ENCODE data around the gene EIF4G1. TPM values are rescaled to one million over a fixed set of nuclear protein-coding genes. Genes with fewer than 3 reads are reported as not detected.

The EIF4G1 gene
- total RNA-seq, 1 experiment from 2014 or later: 532 TPM

DNA sequence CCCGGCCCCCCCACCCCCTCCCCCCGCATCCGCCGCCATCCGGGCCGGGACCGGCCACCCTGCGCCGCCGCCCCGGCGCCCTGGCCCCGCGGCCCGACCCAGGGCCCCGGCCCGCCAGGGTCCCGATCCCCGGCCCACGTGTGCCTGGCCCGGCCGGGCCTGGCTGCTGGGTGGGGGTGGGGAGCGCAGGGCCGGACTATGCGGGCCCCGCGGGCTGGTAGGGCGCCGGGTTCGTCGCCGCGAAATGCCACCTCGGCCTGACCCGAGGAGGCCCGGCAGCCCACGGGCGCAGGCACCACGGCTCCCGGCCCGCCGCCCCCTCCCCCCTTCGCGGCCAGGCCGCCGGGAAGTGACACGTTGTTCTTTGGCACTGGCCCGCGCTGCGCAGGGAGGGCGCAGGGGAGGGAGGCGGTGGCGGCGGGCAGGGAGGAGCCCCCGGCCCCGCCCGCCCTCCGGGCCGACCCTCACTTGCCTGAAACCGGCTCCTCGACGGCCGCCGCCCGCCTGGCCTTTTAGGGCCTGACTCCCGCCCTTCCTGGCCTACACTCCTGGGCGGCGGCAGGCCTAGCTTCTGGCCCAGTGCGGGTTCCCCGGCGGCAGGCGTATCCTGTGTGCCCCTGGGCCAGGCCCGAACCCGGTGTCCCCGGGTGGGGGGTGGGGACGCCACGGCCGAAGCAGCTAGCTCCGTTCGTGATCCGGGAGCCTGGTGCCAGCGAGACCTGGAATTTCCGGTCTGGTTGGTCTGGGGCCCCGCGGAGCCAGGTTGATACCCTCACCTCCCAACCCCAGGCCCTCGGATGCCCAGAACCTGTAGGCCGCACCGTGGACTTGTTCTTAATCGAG lies 515 bp downstream of the EIF4G1 start:
- no peak overlapping the region for H3K4ac ChIP-seq (ENCODE audit: low read depth, low read length)
- H4K8ac ChIP-seq (replicated peaks; ENCODE audit: insufficient read length, low read depth, low read length): no peak overlapping the region
- H3K27ac Mint-ChIP-seq: peak overlapping the region in 2 of 3 experiments; percentile 55 to 96; a peak in 3 of 7 replicates
- H3K79me1 ChIP-seq (ENCODE audit: insufficient read depth, low read depth, low read length, poor library complexity, severe bottlenecking): peaks cover 6% of the 10 kb centered on the region
- no peak overlapping the region for H2BK120ac ChIP-seq (ENCODE audit: low read depth, low read length, poor library complexity, severe bottlenecking)
- no peak for DNase-seq
- H3K56ac ChIP-seq (ENCODE audit: insufficient read length, low read depth, low read length): no peak overlapping the region
- no CpG with 5 or more reads among the region's 89 CpGs for WGBS (ENCODE audit: extremely low coverage, insufficient read length, low lambda C conversion rate)
- H3T11ph ChIP-seq (ENCODE audit: low read length): no peak overlapping the region
- no peak overlapping the region for H2BK15ac ChIP-seq (ENCODE audit: low read depth, low read length)
- no peak overlapping the region for H3K23ac ChIP-seq (ENCODE audit: insufficient read length, low read depth, low read length)
- peak overlapping the region; percentile 85 for H3K9ac ChIP-seq (ENCODE audit: extremely low read depth, insufficient read length, low read length)
- H3K27me3 Mint-ChIP-seq (ENCODE audit: low read depth): no peaks in the 10 kb centered on the region
- peaks cover 22 to 43% (median 32%) of the 10 kb centered on the region in 3 experiments; a peak in 6 of 7 replicates for H3K36me3 Mint-ChIP-seq (ENCODE audit: insufficient read depth in 1 of 3, low read depth in 3 of 3)
- peak overlapping the region; percentile 87 to 93 for H3K4me3 Mint-ChIP-seq
- peak overlapping the region; percentile 97 for H3K4me2 ChIP-seq (ENCODE audit: insufficient read depth, insufficient read length, low read length)
- no peak overlapping the region for H4K91ac ChIP-seq (ENCODE audit: insufficient read length, low read depth, low read length)
- no peaks in the 10 kb centered on the region for H3K9me3 Mint-ChIP-seq
- H4K20me1 ChIP-seq (ENCODE audit: control insufficient read depth, insufficient read depth, insufficient read length): no peaks in the 10 kb centered on the region
- TF ChIP-seq, protein P1, sequence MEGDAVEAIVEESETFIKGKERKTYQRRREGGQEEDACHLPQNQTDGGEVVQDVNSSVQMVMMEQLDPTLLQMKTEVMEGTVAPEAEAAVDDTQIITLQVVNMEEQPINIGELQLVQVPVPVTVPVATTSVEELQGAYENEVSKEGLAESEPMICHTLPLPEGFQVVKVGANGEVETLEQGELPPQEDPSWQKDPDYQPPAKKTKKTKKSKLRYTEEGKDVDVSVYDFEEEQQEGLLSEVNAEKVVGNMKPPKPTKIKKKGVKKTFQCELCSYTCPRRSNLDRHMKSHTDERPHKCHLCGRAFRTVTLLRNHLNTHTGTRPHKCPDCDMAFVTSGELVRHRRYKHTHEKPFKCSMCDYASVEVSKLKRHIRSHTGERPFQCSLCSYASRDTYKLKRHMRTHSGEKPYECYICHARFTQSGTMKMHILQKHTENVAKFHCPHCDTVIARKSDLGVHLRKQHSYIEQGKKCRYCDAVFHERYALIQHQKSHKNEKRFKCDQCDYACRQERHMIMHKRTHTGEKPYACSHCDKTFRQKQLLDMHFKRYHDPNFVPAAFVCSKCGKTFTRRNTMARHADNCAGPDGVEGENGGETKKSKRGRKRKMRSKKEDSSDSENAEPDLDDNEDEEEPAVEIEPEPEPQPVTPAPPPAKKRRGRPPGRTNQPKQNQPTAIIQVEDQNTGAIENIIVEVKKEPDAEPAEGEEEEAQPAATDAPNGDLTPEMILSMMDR (conservative IDR thresholded peaks at IDR 0.05): no peak
- H4K5ac ChIP-seq (ENCODE audit: insufficient read length, low read depth, low read length): no peak overlapping the region
- no peak overlapping the region for H2BK20ac ChIP-seq (ENCODE audit: low read depth, low read length, poor library complexity, severe bottlenecking)
- no peak overlapping the region for H2AK5ac ChIP-seq (ENCODE audit: insufficient read length, low read length)
- no peaks in the 10 kb centered on the region for H3K9me3 ChIP-seq (ENCODE audit: control insufficient read depth, low read depth, low read length)
- H2BK12ac ChIP-seq (ENCODE audit: insufficient read length, low read depth, low read length): no peak overlapping the region
- no peak overlapping the region for H3K27ac ChIP-seq (ENCODE audit: insufficient read length, low read depth, low read length)
- no peak overlapping the region for H2AFZ ChIP-seq (ENCODE audit: low read length)
- peaks cover 26 to 27% of the 10 kb centered on the region in 2 experiments for H3K4me1 Mint-ChIP-seq
- H3K14ac ChIP-seq (ENCODE audit: insufficient read depth, low read length): peak overlapping the region; percentile 68
- peaks cover 8% of the 10 kb centered on the region; the same call in 1 of the 2 replicates for H3K4me1 ChIP-seq (ENCODE audit: insufficient read depth, low read length)
- no peak overlapping the region for H2BK5ac ChIP-seq (ENCODE audit: insufficient read length, low read length)
- peak overlapping the region; percentile 24 for H3K18ac ChIP-seq (ENCODE audit: insufficient read length, low read depth, low read length)
- H3K27me3 ChIP-seq (ENCODE audit: insufficient read depth, low read length): no peaks in the 10 kb centered on the region
- peaks cover 42% of the 10 kb centered on the region for H3K79me2 ChIP-seq (ENCODE audit: insufficient read depth, low read length)
- peaks cover 10% of the 10 kb centered on the region for H3K23me2 ChIP-seq (ENCODE audit: insufficient read length, low read depth, low read length, poor library complexity, severe bottlenecking)
